Esophagus muscularis mucosa (tissue), 4 donors: Measurements from ENCODE around the gene DHX35.

Experiments used
- CTCF ChIP-seq, 3 experiments: fragments of 200-600 bp in 2 of 3; fragments of 450-650 bp in 1 of 3; sonication (generic) in 2 of 3; IDR thresholded peaks; one replicate each; pipeline ENCODE4 v1.5.1; 2017 to 2019; ENCODE audit warnings: antibody characterized with exemption in 3 of 3, mild to moderate bottlenecking in 2 of 3, moderate library complexity in 1 of 3
- EP300 ChIP-seq: sonication (generic); formaldehyde crosslinking; IDR thresholded peaks from one replicate; pipeline ENCODE4 v1.6.1; 2017; ENCODE audit warnings: antibody characterized with exemption
- POLR2A ChIP-seq: fragments of 450-650 bp; IDR thresholded peaks from one replicate; pipeline ENCODE4 v1.6.1; 2017; ENCODE audit warnings: antibody characterized with exemption, moderate library complexity, mild to moderate bottlenecking, low read depth
- POLR2AphosphoS5 ChIP-seq, 2 donors: sonication (generic); formaldehyde crosslinking; IDR thresholded peaks; one replicate each; pipeline ENCODE4 v1.6.1; 2017; ENCODE audit warnings: antibody characterized with exemption in 2 of 2

- no peak for TF ChIP-seq CTCF (IDR thresholded peaks at IDR 0.05)
- no peak for TF ChIP-seq POLR2AphosphoS5 (IDR thresholded peaks at IDR 0.05)
- TF ChIP-seq POLR2A: no peak
- TF ChIP-seq EP300: no peak
Observed at GRCh38 chr20:38917657-38918056, 44.5 kb upstream of the DHX35 start.
